Stimulated activated naive CD8-positive, alpha-beta T cell treated with anti-CD3 and anti-CD28 coated beads, Interleukin-15, Interleukin-2, amounts not matched to agents 100 ng/mL and 50 ng/mL, for 24 hours (primary cell): Measurements from ENCODE around the gene SS18L1.

Experiments used
- H3K27ac Mint-ChIP-seq: one replicate; pipeline ENCODE4 v1.8.0; 2021; ENCODE audit warnings: mild to moderate bottlenecking, mixed read lengths
- H3K27me3 Mint-ChIP-seq: one replicate; pipeline ENCODE4 v1.8.0; 2021; ENCODE audit warnings: mixed read lengths
- H3K36me3 Mint-ChIP-seq: one replicate; pipeline ENCODE4 v1.8.0; 2021; ENCODE audit warnings: low read depth, mixed read lengths
- H3K4me1 Mint-ChIP-seq: one replicate; pipeline ENCODE4 v1.8.0; 2021; ENCODE audit warnings: low read depth, mixed read lengths
- H3K4me3 Mint-ChIP-seq: one replicate; pipeline ENCODE4 v1.8.0; 2021; ENCODE audit warnings: mild to moderate bottlenecking, mixed read lengths
- H3K9me3 Mint-ChIP-seq: one replicate; pipeline ENCODE4 v1.8.0; 2021; ENCODE audit warnings: mixed read lengths

Gene SS18L1

DNA sequence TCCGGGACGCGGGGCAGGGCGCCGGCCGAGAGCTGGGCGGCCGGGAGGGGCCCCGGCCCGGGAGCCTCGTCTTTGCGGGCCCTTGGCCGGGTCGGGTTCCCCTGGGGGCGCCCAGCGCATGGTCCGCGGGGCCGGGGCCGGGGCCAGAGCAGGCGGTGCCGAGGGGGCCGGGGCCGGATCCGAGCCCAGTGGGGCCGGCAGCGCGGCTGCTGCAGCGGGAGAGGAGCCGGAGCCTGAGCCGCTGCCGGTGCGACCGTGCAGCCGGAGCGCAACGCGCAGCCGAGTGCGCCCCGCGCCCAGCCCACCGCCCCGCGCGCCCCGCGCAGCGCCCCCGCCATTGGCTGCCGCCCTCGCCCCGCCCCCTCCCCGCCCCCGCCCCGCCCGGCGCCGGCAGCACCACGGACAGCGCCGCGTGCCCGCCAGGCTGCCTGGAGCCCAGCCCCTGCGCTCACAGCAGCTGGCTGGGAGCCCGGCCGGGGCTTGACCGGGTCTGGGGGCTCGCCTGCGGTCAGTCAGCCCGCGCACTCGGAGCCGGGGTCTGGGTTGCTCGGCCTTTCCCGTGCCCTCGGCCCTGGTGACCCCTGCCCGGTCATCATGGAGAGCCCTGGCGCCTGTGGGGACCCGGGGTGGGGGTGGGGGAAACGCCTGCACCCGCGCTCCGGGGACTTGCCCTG, 76.6 kb downstream of the SS18L1 start, which contains the start of gene HRH3:
Gene HRH3 (minus strand): TSS at position 287 of the 674 bp plus-strand sequence. CDS start 308 bp downstream, outside the sequence.
- Mint-ChIP-seq H3K27me3 (peaks cover 38% of the 10 kb centered on the region), H3K4me1 (no peaks in the 10 kb centered on the region), H3K36me3 (no peaks in the 10 kb centered on the region), H3K9me3 (no peaks in the 10 kb centered on the region), H3K4me3 (no peak within 1 kb of the TSS), H3K27ac (no peak within 1 kb of the TSS)

DNA sequence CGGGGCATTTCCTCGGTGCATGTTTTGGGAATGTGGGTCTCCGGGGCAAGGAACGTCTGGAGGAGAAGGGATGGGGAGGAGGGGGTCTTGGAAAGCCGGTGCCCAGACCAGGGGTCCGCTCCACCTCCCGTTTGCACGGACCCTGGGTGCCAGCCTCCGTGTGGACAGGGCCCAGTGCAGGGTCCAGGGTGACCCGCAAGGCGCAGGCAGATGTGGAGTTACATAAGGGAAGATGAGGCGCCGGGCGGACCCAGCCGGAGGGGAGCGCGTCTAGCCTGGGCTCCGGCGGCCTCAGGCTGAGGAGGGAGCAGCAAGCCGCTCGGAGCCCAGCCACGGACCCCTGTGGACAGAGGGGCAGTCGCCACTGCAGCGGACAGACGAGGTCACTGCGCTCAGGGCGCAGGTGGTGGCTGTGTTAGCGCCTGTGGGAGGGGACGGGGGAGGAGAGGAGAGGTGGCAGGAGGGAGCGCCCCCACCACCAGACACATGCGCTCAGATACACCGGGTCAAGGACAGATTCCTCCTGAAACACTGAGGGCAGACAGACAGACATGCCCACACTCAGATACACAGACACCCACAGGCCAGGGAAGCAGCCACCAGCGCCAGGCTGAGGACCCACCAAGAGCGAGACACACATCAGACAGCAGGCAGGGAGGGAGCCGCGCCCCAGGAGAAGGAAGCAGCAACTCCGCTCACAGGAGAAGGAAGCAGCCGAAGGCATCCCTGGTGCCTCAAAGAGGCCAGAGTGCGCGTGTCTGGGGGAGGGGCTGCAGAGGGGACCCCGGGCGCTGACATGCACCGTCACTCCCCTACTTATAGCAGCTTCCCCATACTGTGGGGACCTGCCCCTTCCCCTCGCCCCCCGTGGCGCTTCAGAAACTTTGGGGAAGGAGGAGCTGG, 77.3 kb downstream of the SS18L1 start:
- Mint-ChIP-seq H3K4me1 (no peaks in the 10 kb centered on the region), H3K27me3 (peaks cover 34% of the 10 kb centered on the region), H3K4me3 (no peak overlapping the region), H3K9me3 (no peaks in the 10 kb centered on the region), H3K36me3 (no peaks in the 10 kb centered on the region), H3K27ac (no peak overlapping the region)

DNA sequence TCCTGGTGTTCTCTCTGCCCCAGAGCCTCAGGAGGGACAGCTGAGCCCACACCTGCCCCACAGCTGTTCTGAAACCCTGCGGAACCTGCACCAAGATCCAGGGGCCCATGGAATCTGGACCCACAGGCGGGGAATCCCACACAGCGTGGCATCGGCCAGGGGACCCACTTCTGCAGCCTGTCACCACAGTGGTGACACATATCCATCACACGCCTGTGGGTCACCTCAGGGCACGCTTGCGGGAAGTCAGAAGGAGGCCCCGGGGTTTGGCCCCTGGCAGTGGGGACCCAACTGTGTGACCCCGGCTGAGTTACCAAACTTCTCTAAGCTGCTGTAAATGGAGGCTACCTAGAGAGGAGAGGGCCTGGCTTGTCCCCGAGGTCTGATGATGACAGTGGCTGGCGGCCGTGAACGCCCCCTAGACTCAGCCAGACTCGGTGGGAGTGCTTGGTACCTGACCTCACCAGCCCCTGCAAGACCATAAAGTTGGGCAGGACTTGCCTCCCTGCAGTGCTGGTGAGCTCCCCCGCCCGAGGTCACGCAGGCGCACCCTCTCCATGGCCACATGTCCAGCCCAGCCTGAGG, 78.8 kb downstream of the SS18L1 start:
- H3K27ac Mint-ChIP-seq: no peak overlapping the region
- H3K9me3 Mint-ChIP-seq: no peaks in the 10 kb centered on the region
- H3K4me3 Mint-ChIP-seq: no peak overlapping the region
- H3K4me1 Mint-ChIP-seq: no peaks in the 10 kb centered on the region
- no peaks in the 10 kb centered on the region for H3K36me3 Mint-ChIP-seq
- H3K27me3 Mint-ChIP-seq: peaks cover 39% of the 10 kb centered on the region

DNA sequence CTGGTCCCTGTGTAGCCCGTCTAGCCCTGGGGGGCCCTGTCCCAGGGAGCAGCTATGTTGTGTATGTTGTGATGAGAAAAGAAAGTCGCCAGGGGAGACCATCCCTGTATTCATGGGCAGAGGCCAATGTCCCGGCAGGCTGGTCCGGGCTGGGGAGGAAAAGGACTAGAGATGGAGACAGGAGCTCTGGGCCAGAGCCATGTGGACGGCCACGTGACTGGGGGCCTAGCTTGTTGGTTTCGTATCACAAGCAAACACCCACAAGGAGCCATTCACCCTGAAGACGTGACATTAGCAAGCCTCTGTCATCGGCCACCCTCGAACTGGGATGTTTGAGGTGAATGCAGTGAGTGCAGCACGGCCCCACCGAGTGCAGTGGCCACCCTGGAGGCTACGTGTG, 79.4 kb downstream of the SS18L1 start:
- Mint-ChIP-seq H3K27ac (no peak overlapping the region), H3K36me3 (no peaks in the 10 kb centered on the region), H3K4me3 (no peak overlapping the region), H3K27me3 (peaks cover 39% of the 10 kb centered on the region), H3K9me3 (no peaks in the 10 kb centered on the region), H3K4me1 (no peaks in the 10 kb centered on the region)

GRCh38 chr20:62223571-62223970, 80.0 kb downstream of the SS18L1 start:
- no peak overlapping the region for H3K27ac Mint-ChIP-seq
- H3K27me3 Mint-ChIP-seq: peaks cover 34% of the 10 kb centered on the region
- H3K9me3 Mint-ChIP-seq: no peaks in the 10 kb centered on the region
- no peaks in the 10 kb centered on the region for H3K36me3 Mint-ChIP-seq
- H3K4me1 Mint-ChIP-seq: no peaks in the 10 kb centered on the region
- no peak overlapping the region for H3K4me3 Mint-ChIP-seq

- peaks cover 30% of the 10 kb centered on the region for H3K27me3 Mint-ChIP-seq
- H3K4me3 Mint-ChIP-seq: no peak overlapping the region
- no peaks in the 10 kb centered on the region for H3K9me3 Mint-ChIP-seq
- H3K36me3 Mint-ChIP-seq: no peaks in the 10 kb centered on the region
- H3K27ac Mint-ChIP-seq: no peak overlapping the region
- no peaks in the 10 kb centered on the region for H3K4me1 Mint-ChIP-seq
Observed at GRCh38 chr20:62224113-62224855, 80.7 kb downstream of the SS18L1 start.

- Mint-ChIP-seq H3K4me3 (no peak overlapping the region), H3K27ac (no peak overlapping the region), H3K27me3 (peaks cover 27% of the 10 kb centered on the region), H3K9me3 (no peaks in the 10 kb centered on the region), H3K4me1 (no peaks in the 10 kb centered on the region), H3K36me3 (no peaks in the 10 kb centered on the region)
Observed at GRCh38 chr20:62225026-62225425, 81.5 kb downstream of the SS18L1 start.

GRCh38 chr20:62225820-62226635, 82.5 kb downstream of the SS18L1 start:
- H3K27ac Mint-ChIP-seq: no peak overlapping the region
- H3K9me3 Mint-ChIP-seq: no peaks in the 10 kb centered on the region

DNA sequence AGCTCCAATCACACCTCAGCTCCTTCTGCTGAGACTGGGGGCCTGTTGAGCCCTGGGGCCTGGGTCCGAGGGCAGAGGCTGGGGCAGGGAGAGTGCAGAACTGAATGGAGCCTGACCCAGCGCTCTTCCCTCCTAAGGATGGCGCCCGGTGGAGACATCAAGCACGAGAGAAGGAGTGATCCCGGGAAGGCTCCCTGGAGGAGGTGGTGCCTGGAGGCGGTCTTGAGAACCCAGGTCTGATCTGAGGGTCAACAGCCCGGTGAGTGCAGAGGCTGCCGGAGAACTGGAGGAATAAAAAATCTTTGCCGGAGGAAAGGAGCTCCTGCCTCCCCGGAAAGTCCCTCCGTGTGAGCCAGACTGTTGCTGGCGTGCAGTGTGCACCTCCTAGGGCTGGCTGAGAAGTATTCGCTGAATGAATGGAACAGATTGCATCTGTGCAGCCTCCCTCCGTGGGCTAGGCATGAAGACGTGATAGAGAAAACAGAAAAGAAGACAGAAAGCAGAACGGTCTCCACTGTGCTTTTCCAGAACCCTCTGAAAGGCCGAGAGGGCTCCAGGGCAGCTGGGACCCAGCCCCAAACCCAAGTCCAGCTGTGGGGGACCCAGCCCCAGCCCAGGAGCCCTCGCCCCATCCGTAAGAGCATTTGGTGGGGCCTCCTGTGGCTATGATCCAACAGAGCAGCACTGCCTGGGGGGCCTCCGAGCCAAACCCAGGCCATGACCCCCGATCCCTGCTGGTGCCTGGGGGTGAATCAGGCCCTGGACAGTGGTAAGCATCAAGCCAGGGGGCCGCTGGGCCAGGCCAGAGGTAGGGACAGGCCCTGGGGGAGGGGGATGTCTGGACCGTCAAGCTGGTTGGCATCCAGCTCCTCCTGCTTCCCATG, 83.4 kb downstream of the SS18L1 start:
- Mint-ChIP-seq H3K27ac (no peak overlapping the region), H3K27me3 (peaks cover 18% of the 10 kb centered on the region), H3K4me1 (no peaks in the 10 kb centered on the region), H3K36me3 (no peaks in the 10 kb centered on the region), H3K4me3 (no peak overlapping the region), H3K9me3 (no peaks in the 10 kb centered on the region)

More at GRCh38 chr20:62225820-62226635, 82.5 kb downstream of the SS18L1 start:
- H3K36me3 Mint-ChIP-seq: no peaks in the 10 kb centered on the region
- H3K27me3 Mint-ChIP-seq: peaks cover 25% of the 10 kb centered on the region
- no peak overlapping the region for H3K4me3 Mint-ChIP-seq
- H3K4me1 Mint-ChIP-seq: no peaks in the 10 kb centered on the region

DNA sequence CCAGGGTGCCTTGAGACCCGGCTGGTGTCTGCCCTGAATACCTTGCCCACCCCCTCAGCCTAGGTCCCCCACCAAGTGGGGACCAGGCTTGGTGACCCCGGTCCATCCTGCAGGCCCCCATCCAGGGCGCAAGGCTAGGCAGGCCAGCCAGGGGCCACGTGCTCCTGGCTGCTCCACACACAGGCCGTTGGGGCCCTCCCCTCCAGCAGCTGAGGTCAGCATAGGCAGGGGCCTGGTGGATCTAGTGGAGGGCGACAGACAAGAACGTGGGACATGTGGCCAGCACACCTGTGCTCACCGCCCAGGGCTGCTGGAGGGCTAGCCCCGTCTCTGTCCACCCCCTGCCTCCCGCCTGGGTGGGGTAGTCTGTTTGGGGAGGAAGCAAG, 84.0 kb downstream of the SS18L1 start:
- H3K9me3 Mint-ChIP-seq: no peaks in the 10 kb centered on the region

GRCh38 chr20:62227977-62228958, 84.7 kb downstream of the SS18L1 start:
- Mint-ChIP-seq H3K9me3 (no peaks in the 10 kb centered on the region), H3K36me3 (no peaks in the 10 kb centered on the region), H3K4me1 (no peaks in the 10 kb centered on the region), H3K27me3 (peaks cover 14% of the 10 kb centered on the region), H3K4me3 (no peak overlapping the region), H3K27ac (no peak overlapping the region)

More for the DNA sequence above, 84.0 kb downstream of the SS18L1 start:
- H3K4me3 Mint-ChIP-seq: no peak overlapping the region
- no peaks in the 10 kb centered on the region for H3K36me3 Mint-ChIP-seq
- peaks cover 18% of the 10 kb centered on the region for H3K27me3 Mint-ChIP-seq
- H3K4me1 Mint-ChIP-seq: no peaks in the 10 kb centered on the region
- H3K27ac Mint-ChIP-seq: no peak overlapping the region

DNA sequence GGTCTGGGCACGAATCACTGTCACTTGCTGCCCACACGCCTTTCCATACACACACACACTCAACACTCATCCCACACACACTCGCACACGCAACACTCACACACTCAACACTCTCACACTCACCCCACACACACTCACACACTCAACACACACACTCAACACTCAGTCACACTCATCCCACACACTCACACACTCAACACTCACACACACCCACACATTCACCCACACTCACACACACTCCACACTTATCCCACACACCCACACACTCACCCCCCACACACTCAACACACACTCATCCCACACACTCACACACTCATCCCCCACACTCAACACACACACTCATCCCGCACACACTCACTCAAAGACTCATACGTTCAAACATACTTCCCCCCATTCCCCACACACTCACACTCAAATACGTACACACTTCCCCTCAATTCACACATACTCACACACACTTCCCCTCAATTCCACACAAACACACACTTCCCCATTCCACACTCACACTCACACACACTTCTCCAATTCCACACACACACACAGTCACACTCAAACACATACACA, 85.5 kb downstream of the SS18L1 start:
- H3K27ac Mint-ChIP-seq: no peak overlapping the region
- H3K9me3 Mint-ChIP-seq: no peaks in the 10 kb centered on the region
- peaks cover 14% of the 10 kb centered on the region for H3K27me3 Mint-ChIP-seq
- H3K4me1 Mint-ChIP-seq: no peaks in the 10 kb centered on the region
- no peaks in the 10 kb centered on the region for H3K36me3 Mint-ChIP-seq
- no peak overlapping the region for H3K4me3 Mint-ChIP-seq
